HepG2 (cell line): ENCODE results near the gene NUP133. TPM values are rescaled to one million over a fixed set of nuclear protein-coding genes. Genes with fewer than 3 reads are reported as not detected.

Experiments
- ATAC-seq: fragments of 200-7000 bp; cut with Tn5 transposase; 3 replicates; pipeline ENCODE4 v1.9.1; 2020; ENCODE audit warnings: mild to moderate bottlenecking, moderate library complexity
- BruUV-seq: library from RNA; stranded (reverse); fragments of 400-500 nt; replicated peaks from 2 replicates; lab custom pipeline; 2021; lab: Mats Ljungman, UMichigan
- CTCF ChIA-PET: fragments of 300-600 bp; formaldehyde crosslinking; extraction: SDS; loops from one replicate; lab custom pipeline; 2021; ENCODE audit warnings: low total read pairs, inconsistent platforms, low intra/inter-chr PET ratio; lab: Yijun Ruan, JAX
- POLR2A ChIA-PET: fragments of 350-600 bp; sonication (Branson Sonifier 250); formaldehyde crosslinking; loops from one replicate; lab custom pipeline; 2020; ENCODE audit warnings: antibody characterized with exemption, inconsistent platforms; lab: Yijun Ruan, JAX
- DNase-seq: peaks from one replicate; pipeline ENCODE4 v3.0.0-alpha.2; 2015; ENCODE audit warnings: low spot score
- FAIRE-seq: peaks from 3 replicates; lab custom pipeline; 2011; peaks lifted over from hg19 to GRCh38; lab: Jason Lieb, UNC
- H2AFZ ChIP-seq: one replicate; pipeline ENCODE4 v1.6.1; 2011; ENCODE audit warnings: low read length, inconsistent platforms
- H3K27ac ChIP-seq: fragments of 300-600 bp; 3 replicates; pipeline ENCODE4 v1.8.0; 2011; ENCODE audit warnings: mixed run types, mild to moderate bottlenecking, mixed read lengths, low read length, inconsistent platforms; ENCODE audit not compliant: insufficient read depth; ENCODE audit errors: extremely low read length
- H3K27me3 ChIP-seq, 2 experiments: fragments of 200-600 bp in 1 of 2; 2 replicates in 1 of 2; 3 replicates in 1 of 2; pipeline versions ENCODE4 v1.6.0 to v1.8.0; 2011; ENCODE audit warnings: low read length in 2 of 2, mild to moderate bottlenecking in 2 of 2, moderate library complexity in 2 of 2, inconsistent platforms in 1 of 2; ENCODE audit not compliant: insufficient read depth in 2 of 2, control insufficient read depth in 1 of 2
- H3K36me3 ChIP-seq, 2 experiments: fragments of 200-600 bp in 1 of 2; replicated peaks in 1 of 2; 2 replicates in 1 of 2; 3 replicates in 1 of 2; pipeline versions ENCODE4 v1.5.1 to v1.8.0; 2011; ENCODE audit warnings: low read length in 2 of 2, inconsistent platforms in 1 of 2; ENCODE audit not compliant: insufficient read depth in 2 of 2, control insufficient read depth in 1 of 2
- H3K4me1 ChIP-seq: 2 replicates; pipeline ENCODE4 v1.5.1; 2012; ENCODE audit warnings: low read length, inconsistent platforms; ENCODE audit not compliant: insufficient read depth
- H3K4me2 ChIP-seq: 2 replicates; pipeline ENCODE4 v1.6.0; 2011; ENCODE audit warnings: low read depth, low read length, inconsistent platforms
- H3K4me3 ChIP-seq, 3 experiments: fragments of 200-600 bp in 1 of 3; sonication (generic), shearing (Covaris generic) in 1 of 3; replicated peaks in 1 of 3; 2 replicates each; pipeline ENCODE4 v1.5.1; 2011 to 2016; ENCODE audit warnings: low read length in 3 of 3, inconsistent platforms in 2 of 3, low read depth in 2 of 3, mild to moderate bottlenecking in 2 of 3, control low read depth in 1 of 3, mixed read lengths in 1 of 3; ENCODE audit not compliant: insufficient read depth in 1 of 3
- H3K79me2 ChIP-seq: one replicate; pipeline ENCODE4 v1.6.1; 2011; ENCODE audit warnings: low read length, inconsistent platforms; ENCODE audit not compliant: insufficient read depth
- H3K9ac ChIP-seq: 2 replicates; pipeline ENCODE4 v1.6.0; 2011; ENCODE audit warnings: mild to moderate bottlenecking, low read depth, low read length, inconsistent platforms; ENCODE audit not compliant: insufficient read depth
- H3K9me3 ChIP-seq: 2 replicates; pipeline ENCODE4 v1.5.1; 2012; ENCODE audit warnings: mild to moderate bottlenecking, low read length
- H4K20me1 ChIP-seq: 2 replicates; pipeline ENCODE4 v1.6.0; 2011; ENCODE audit warnings: inconsistent platforms, mild to moderate bottlenecking, low read length, moderate library complexity; ENCODE audit not compliant: insufficient read depth
- ERF ChIP-seq: IDR thresholded peaks from 2 replicates; pipeline ENCODE4 v1.6.1; 2018; ENCODE audit warnings: missing biosample characterization, missing genetic modification reagents
- GABPB1 ChIP-seq: IDR thresholded peaks from 2 replicates; pipeline ENCODE4 v1.6.1; 2016; ENCODE audit warnings: mild to moderate bottlenecking, missing genetic modification reagents, moderate library complexity, missing compliant biosample characterization
- KLF12 ChIP-seq: sonication (generic); formaldehyde crosslinking; IDR thresholded peaks from 2 replicates; pipeline ENCODE4 v1.4.0; 2020; ENCODE audit warnings: missing genetic modification reagents, borderline replicate concordance
- NFIB ChIP-seq: sonication (generic); formaldehyde crosslinking; IDR thresholded peaks from 2 replicates; pipeline ENCODE4 v1.9.0; 2021; ENCODE audit warnings: missing genetic modification reagents, mild to moderate bottlenecking, borderline replicate concordance
- RARG ChIP-seq: sonication (generic); formaldehyde crosslinking; IDR thresholded peaks from 2 replicates; pipeline ENCODE4 v1.4.0; 2020; ENCODE audit warnings: low read depth, mild to moderate bottlenecking, missing genetic modification reagents
- SRY ChIP-seq: sonication (generic); formaldehyde crosslinking; IDR thresholded peaks from 2 replicates; pipeline ENCODE4 v1.8.0; 2022; ENCODE audit warnings: mild to moderate bottlenecking, missing genetic modification reagents
- ZNF121 ChIP-seq: sonication (generic); formaldehyde crosslinking; IDR thresholded peaks from 2 replicates; pipeline ENCODE4 v1.5.0; 2020; ENCODE audit warnings: mild to moderate bottlenecking, missing genetic modification reagents
- ZNF143 ChIP-seq: sonication (generic); formaldehyde crosslinking; IDR thresholded peaks from 2 replicates; pipeline ENCODE4 v1.4.0; 2020; ENCODE audit warnings: missing genetic modification reagents
- ZNF343 ChIP-seq: sonication (generic); formaldehyde crosslinking; IDR thresholded peaks from 2 replicates; pipeline ENCODE4 v1.4.0; 2020; ENCODE audit warnings: mild to moderate bottlenecking, missing genetic modification reagents
- ZNF713 ChIP-seq: sonication (generic); formaldehyde crosslinking; IDR thresholded peaks from 2 replicates; pipeline ENCODE4 v1.4.0; 2020; ENCODE audit warnings: mild to moderate bottlenecking, missing genetic modification reagents
- WGBS: methylation state at CpG from one replicate; pipeline ENCODE4 v1.1.6; 2017; ENCODE audit warnings: low lambda C conversion rate; 5-methylcytosine and 5-hydroxymethylcytosine counted together
- in situ Hi-C: cut with HindIII; loops from 2 replicates; pipeline ENCODE4 v1.10.0; 2017; ENCODE audit warnings: low pct_unique_long_range_greater_than_20kb; ENCODE audit not compliant: extremely low pct_ligation_motif_present
- intact Hi-C: fragments of 100-400 bp; cut with micrococcal nuclease; formaldehyde crosslinking; loops from one replicate; pipeline ENCODE4 v1.10.0; 2022; ENCODE audit not compliant: unreplicated experiment
- polyA plus RNA-seq, 8 experiments: library from polyadenylated mRNA; depleted of rRNA in 3 of 8; stranded (reverse) in 7 of 8; unstranded in 1 of 8; fragments of >200 nt; fragmentation: Illumina TruSeq in 4 of 8; extraction: Trizol in 4 of 8; gene quantifications; 2 replicates each; pipeline versions ENCODE4 v1.2.1 to v1.2.3, GENCODE V29; 2011 to 2016; ENCODE audit warnings: low read depth in 4 of 8, missing spikeins in 1 of 8, mixed read lengths in 1 of 8; ENCODE audit not compliant: insufficient read depth in 1 of 8
- total RNA-seq, 5 experiments: library from RNA; depleted of rRNA; stranded (reverse); fragments of >200 nt; fragmentation: Illumina TruSeq; extraction: Trizol; gene quantifications; 2 replicates each; pipeline ENCODE4 v1.2.3, GENCODE V29; 2016; ENCODE audit warnings: low read depth in 1 of 5

NUP133 gene
- total and polyA plus RNA-seq, 2 of the 13 experiments (the other 11 are each of a cell fraction or from before 2014, with no cell fraction given) = 17.7 to 45.6 TPM

DNA sequence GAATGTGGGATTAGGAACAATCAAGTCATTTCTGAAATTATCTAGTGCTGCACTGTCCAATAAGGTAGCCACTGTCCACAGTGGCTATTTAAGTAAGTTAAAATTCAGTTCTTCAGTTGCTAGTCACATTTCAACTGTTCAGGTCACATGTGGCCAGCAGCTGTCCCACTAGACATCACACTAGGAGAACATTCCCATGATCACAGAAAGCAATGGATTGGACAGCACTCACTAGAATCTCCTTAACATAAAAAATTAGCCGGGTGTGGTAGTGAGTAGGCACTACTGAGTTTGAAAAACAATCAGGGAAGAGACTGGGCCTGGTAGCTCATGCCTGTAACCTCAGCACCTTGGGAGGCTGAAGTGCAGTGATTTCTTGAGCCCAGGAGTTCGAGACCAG lies 33.6 kb downstream of the NUP133 start:
- H2AFZ ChIP-seq = no peak overlapping the region
- ATAC-seq = no peak
- H3K27ac ChIP-seq = no peak overlapping the region
- POLR2A ChIA-PET = no interaction called here
- no peaks in the 10 kb centered on the region for H3K9me3 ChIP-seq
- no TSS peak for BruUV-seq
- no peaks in the 10 kb centered on the region for H3K79me2 ChIP-seq
- H4K20me1 ChIP-seq = no peaks in the 10 kb centered on the region
- H3K4me3 ChIP-seq = no peak overlapping the region
- H3K4me1 ChIP-seq = no peaks in the 10 kb centered on the region
- H3K36me3 ChIP-seq = peaks cover 19 to 74% of the 10 kb centered on the region in 2 experiments; a peak in 4 of 5 replicates
- H3K4me2 ChIP-seq = no peak overlapping the region
- no peak for DNase-seq
- H3K27me3 ChIP-seq = no peaks in the 10 kb centered on the region
- CTCF ChIA-PET = no interaction called here
- TF ChIP-seq KLF12 (CRISPR knock-in tag) = no peak
- no peak for TF ChIP-seq SRY (CRISPR knock-in tag)
- no peak for TF ChIP-seq ERF (CRISPR knock-in tag)
- FAIRE-seq = no peak
- intact Hi-C loops (no loop called here), in situ Hi-C loops (no loop called here)
- WGBS = 100% methylated on average over 2 of the region's 2 CpGs
- no peak overlapping the region for H3K9ac ChIP-seq

GRCh38 chr1:229471175-229471574 lies 37.0 kb downstream of the NUP133 start:
- POLR2A ChIA-PET = no interaction called here
- Histone ChIP-seq H3K4me2 (no peak overlapping the region), H3K79me2 (no peaks in the 10 kb centered on the region), H2AFZ (no peak overlapping the region), H3K27ac (no peak overlapping the region), H3K27me3 (no peaks in the 10 kb centered on the region; a peak in 1 of 5 replicates), H3K4me1 (no peaks in the 10 kb centered on the region), H3K4me3 (no peak overlapping the region), H3K9me3 (no peaks in the 10 kb centered on the region), H3K9ac (no peak overlapping the region), H4K20me1 (no peaks in the 10 kb centered on the region)
- intact Hi-C loops (no loop called here), in situ Hi-C loops (no loop called here)
- BruUV-seq = no TSS peak
- ATAC-seq = no peak
- CTCF ChIA-PET = no interaction called here
- WGBS = 100% methylated on average over 3 of the region's 3 CpGs
- no peak for DNase-seq
- TF ChIP-seq ZNF713 (no peak), ZNF121 (CRISPR knock-in tag) (0 out of 2 replicates have a peak, but pooled peaks have one; percentile 15), GABPB1 (no peak), ZNF143 (CRISPR knock-in tag) (no peak), NFIB (CRISPR knock-in tag) (no peak), RARG (CRISPR knock-in tag) (no peak), ZNF343 (CRISPR knock-in tag) (no peak)
- TF ChIP-seq, all 625 proteins: peak for 1
- no peak for FAIRE-seq
- H3K36me3 ChIP-seq = peaks cover 18 to 56% of the 10 kb centered on the region in 2 experiments; a peak in 4 of 5 replicates
